A172 (cell line): ENCODE measurements around the gene PRDM12. TPM values are rescaled to one million over a fixed set of nuclear protein-coding genes. Genes with fewer than 3 reads are reported as not detected.

Experiments
- DNase-seq: peaks from one replicate; pipeline ENCODE4 v3.0.0-alpha.2; 2015; ENCODE audit warnings: low spot score
- total RNA-seq: library from RNA; depleted of rRNA; stranded (reverse); fragments of >200 nt; shearing (Covaris generic); gene quantifications from 2 replicates; pipeline ENCODE4 v1.2.3, GENCODE V29; 2014; rRNA removed

Gene PRDM12
- not detected in 2 replicates for total RNA-seq

DNA sequence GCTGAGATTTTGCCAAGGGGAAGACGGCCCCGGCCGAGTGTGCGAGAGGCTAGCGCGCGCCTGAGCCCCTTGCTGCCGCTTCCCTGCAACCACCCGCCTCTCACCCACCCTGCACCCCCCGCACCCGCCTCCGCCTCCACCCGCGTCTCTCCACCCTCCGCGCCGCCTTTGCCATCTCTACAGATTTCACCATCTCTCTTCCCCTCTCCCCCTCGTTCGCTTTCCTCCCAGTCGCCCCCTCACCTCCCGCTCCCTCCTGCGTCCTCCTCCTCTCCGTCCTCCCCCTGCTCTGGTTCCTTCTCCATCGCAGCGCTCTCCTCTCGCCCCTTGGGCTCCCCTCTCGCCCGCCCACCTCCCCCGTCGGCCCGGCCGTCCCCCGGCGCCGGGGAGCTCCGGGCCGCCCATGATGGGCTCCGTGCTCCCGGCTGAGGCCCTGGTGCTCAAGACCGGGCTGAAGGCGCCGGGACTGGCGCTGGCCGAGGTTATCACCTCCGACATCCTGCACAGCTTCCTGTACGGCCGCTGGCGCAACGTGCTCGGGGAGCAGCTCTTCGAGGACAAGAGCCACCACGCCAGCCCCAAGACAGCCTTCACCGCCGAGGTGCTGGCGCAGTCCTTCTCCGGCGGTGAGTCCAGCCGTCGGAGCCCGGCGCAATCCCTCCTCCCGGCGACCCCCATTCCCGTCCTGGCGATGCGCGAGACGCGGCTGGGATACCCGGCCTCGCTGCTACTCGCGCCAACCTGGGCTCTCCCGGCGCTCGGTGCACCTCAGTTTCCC is at the start of gene PRDM12:
Gene PRDM12 (plus strand): TSS at position 344 of the 778 bp plus-strand sequence. CDS start 60 bp downstream, at position 404.
- DNase-seq = no peak

DNA sequence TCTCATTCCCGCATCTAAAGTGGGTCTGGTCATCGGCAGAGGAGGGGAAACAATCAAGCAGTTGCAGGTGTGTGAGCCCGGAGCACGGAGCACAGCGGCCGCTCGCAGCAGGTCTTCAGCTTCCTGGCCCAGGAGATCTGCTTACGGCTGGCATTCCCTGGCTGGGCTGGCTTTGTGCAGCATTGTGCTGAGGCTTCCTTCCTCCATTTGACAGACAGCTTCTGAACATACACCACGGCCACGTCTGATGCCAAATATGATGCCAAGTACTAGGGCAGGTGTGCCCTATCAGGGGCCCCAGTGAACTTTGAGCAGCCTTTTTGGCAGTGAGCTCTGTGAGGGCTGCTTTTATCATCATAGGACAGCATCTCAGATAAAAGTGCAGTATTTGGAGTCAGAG is 47.9 kb upstream of the PRDM12 start:
- DNase-seq = no peak

DNA sequence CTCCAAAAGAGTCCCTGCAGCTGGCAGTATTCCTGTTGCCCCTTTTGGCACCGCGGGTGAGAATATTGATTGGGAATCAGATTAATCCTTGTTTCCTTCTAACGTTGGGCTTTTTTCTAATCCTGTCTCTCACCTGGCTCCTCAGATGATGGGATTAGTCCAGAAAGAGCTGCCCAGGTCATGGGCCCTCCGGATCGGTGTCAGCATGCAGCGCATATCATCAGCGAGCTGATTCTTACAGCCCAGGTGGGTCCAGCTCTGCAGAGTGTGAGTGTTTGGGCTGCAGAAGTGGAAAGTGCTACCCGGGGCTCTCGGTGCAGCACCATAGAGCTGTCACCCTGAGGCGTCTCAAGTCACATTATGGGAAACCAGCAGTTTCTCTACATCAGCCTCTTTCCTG is 40.9 kb upstream of the PRDM12 start:
- DNase-seq = no peak

DNA sequence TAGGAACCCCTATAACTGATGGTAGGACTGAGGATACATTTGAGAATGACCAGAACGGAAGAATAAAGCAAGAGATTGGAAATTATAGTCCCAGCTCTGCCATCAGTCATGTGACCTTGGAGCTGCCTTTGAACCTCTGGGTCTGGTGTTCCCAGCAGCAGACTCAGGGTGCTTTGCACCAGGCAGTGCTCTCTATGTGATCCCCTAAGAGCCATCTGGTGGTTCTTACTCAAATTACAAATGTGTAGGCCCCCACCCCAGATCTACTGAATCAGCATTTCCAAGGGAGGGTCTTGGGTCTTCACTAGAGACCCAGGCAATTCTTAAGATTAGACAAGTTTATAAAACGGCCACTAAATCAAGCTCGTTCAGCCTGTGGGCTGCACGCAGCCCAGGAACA is 40.2 kb upstream of the PRDM12 start:
- DNase-seq = no peak

DNA sequence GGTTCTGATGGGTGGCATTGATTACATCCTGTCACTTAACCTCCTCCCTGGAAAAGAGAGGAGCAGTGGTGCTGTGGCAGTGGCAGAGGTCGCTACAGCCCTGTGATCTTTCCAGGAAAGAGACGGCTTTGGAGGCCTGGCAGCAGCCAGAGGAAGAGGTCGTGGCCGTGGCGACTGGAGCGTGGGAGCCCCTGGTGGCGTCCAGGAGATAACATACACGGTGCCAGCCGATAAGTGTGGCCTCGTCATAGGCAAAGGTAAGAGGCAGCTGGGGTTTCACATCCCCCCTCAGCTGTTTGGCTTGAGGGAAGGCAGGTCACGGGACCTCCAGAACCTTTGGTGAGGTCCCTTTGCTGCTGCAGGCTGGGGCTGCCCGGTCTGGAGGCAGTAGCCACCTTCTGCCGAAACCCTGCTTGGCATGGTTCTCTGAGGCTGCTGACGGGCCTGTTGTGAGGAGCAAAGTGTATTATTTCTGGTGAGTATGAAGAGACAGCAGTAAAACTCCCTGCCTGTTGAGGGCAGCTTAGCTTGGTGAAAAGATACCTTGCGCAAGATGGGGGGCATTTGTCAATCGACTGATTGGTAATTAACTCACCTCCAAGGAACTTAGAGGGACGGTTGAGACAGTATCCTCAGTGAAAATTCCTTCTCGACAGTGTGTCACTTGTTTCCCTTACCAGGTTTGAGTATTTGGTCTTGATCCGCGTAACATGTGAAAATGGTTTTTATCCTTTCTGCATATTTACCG is 38.0 kb upstream of the PRDM12 start:
- DNase-seq = no peak

DNA sequence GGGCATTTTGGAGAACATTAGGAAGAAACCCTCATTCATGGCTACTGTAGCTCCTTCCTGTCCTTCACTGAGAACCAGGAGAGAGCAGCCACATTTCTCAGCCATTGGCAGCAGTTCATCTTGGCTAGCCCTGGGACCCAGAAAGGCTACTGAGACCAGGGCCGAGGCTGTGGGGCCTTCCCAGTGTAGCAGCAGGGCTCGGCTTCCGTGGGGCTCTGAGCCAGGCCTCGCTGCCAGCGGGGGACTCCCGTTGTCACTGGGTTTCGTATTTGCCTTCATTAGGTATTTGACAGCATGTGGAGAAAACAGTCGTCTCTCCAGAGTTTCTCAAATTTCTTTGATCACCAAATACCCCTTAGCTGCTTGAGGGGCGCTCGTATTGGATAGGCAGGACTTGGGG is 37.3 kb upstream of the PRDM12 start:
- no peak for DNase-seq

DNA sequence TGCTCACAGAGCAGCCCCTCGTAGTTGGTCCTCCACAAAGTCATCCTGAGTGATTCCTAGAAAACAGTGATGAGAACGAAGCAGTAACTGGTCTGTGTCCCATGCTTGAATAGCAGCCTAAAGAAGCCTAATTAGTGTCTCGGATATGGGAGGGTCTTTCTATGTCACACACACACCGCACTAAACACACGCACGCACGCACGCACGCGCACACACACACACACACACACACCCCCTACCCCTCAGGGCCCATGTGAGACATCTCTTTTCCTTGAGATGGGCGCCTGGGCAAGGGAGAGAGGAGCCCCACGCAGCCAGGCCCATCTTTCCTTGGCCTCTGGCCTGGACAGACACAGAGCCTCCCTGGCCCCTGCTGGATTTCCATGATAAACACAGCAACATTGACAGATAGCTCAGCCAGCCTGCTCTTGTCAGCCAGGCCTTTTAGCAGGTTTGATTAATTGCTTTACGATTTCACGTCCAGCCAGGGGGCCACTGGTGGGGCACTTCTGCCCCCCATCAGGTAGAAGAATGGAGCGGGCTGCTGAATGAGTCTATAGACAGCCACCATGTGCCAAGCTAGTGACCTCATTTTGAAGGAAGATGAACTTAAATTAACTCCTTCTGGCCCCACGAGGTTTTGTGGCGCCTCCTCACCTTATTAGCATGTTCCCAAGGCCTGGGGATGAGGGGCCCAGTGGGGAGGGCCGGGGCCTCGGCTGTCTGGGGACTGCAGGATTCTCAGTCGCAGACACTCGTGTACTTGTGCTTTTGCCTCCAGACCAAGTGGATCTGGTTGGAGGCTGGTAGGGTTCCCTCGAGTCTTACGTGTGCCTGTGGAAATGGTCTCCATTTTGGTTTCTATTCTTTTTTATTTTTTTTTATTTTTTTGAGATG is 36.2 kb upstream of the PRDM12 start:
- DNase-seq = no peak

DNA sequence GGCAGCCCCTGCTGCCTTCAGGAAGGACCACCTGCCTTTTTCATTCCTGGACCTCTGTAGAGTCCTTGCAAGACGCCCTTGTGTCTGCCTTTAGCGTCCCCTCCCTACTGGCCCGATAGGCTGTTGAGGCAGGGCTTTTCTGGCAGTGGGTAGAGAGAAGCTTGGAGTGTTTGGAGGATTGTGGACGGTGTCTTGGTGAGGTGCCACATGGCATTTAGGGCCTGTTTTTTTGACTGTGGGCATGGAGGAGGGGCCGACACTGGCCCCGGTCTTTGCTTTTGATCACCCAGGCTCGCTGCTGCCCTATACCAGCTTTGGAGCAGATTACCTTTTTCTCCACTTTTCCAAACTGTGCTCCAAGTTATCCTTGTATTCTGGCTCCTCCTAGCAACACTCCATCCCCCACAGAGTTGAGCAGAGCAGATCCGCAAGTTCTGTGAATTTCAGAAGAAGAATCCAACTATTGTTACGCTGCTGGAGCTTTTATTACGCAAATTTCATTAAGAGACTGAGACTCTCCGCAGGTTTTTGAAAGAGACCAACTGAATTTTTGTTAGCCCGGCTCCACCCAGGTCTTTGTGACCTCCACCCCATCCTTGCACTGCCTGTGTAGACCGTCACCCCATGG is 34.8 kb upstream of the PRDM12 start:
- DNase-seq = no peak

DNA sequence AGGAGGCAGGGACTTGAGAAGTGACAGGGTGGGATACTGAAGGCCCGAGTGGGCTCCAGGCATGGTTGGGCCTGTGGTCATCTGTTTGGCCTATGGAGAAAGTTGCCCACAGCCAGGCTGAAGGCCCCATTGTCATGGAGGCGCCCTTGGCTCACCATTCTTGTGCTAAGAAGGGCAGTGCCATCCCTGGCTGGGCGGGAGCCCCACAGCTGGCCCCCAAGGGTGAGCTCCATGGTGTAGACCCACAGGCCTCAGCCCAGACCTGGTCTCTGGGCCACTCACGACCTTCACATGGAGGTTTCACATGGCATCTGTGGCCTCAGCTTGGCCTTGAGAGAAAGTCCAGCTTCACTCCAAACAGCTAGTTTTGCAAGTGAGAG is 34.3 kb upstream of the PRDM12 start:
- DNase-seq = no peak

DNA sequence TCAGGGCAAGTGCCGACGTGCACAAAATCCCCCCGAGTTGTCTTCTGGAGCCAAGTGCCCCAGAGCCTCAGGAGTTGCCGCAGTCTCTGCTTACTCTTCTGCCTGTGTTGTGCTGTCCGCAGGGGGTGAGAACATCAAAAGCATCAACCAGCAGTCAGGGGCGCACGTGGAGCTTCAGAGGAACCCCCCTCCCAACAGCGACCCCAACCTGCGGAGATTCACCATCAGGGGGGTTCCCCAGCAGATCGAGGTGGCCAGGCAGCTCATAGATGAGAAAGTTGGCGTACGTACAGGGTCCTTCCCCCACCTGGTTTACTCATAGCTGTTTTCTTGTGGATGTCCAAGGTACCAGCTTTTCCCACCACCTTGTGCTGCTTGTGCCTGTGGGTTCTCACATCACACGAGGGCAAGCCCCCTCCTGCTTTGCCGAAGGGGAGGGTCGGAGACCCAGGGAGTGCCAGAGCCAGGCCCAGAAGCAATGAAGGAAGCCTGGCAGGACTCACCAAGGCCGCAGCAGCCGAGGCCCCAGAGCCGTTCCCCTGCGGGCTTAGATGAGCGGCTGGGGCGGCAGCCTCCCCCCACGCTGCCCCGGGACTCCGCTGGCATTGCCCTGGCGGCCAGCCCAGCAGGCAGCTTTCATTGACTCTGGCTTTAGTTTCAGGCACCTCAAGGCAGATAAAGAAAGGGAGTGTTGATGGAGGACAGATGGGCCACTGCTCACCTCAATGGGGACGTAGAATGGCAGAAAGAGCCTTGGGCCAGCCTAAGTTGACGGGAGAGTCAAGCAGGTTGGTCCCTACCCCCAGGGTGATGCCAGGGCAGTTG is 33.7 kb upstream of the PRDM12 start:
- no peak for DNase-seq

DNA sequence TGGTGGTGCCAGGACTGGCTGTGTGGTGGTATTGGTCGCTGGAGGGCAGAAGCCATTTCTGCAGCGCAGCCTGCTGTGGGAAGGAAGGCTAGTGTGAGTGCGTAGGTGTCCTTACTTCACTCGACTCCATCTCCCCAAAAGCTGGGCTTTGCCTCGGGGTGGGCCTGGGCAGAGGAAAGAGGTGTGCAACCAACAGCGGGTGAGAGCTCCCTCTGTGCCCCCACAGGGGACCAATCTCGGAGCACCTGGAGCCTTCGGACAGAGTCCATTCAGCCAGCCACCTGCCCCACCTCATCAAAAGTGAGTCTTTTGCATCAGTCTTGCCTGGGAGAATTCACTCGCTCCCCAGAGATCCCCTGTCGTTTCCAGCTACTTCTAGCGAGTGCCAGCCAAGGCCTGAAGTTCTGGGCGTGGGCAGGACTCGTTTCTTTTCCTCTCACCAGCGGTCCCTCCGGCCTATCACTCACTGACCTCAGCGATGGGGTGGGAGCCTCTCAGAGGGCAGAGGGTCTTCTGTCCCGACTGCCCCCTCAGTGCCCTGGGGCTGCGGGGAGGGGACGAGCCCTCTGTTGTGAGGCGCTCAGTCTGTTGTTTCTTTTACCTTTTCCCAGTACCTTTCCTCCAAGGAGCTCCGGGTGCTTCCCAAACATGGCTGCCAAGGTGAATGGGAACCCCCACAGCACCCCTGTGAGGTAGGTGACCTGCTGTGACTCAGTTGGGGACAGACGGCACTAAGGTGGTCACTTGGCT is 32.9 kb upstream of the PRDM12 start:
- DNase-seq = no peak

DNA sequence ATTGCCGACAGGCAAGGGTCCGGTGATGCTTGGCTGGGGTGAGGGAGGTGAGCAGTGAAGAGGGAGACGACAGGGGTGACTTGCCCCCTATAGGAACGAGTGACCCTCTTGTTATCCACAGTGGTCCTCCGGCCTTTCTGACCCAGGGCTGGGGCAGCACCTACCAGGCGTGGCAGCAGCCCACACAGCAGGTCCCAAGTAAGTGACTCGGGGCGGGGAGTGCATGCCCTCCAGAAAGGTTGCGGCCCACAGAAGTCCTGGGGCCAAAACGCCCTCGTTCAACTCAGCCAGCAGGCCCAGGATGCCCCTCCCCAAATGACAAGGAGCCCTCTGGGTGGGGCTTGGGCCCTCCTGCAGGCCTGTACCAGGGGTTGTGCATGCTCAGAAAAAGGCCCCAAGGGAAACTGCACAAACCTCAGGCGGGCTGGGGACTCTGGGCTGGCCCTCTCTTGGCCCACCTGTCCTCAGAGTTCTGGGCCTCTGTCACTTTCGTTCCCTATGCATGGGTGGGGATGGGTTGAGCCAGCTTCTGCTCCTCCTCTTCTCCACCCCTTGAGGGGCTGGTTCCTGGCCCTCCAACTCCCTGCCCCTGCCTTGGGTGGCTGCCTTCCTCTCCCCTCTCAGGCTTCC is 32.2 kb upstream of the PRDM12 start:
- no peak for DNase-seq

DNA sequence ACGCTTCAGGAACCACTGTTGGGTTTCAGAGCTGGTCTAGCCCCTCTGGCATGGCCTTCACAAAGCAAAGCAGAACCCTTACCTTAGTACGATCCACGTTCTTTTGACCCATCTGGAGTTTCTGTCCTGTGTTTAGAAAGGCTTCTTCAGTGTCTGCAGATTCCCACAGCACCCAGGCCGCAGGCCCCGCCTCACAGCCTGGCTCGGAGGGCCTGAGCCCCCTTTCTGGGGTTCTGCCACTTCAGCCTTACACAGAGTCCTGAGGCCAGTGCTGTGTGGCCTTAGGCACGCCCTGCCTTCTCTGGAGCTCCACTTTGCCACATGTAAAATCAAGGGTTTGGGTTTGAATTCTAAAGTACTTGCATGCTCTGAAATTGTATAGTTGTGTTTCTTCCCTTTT is 31.6 kb upstream of the PRDM12 start:
- no peak for DNase-seq

DNA sequence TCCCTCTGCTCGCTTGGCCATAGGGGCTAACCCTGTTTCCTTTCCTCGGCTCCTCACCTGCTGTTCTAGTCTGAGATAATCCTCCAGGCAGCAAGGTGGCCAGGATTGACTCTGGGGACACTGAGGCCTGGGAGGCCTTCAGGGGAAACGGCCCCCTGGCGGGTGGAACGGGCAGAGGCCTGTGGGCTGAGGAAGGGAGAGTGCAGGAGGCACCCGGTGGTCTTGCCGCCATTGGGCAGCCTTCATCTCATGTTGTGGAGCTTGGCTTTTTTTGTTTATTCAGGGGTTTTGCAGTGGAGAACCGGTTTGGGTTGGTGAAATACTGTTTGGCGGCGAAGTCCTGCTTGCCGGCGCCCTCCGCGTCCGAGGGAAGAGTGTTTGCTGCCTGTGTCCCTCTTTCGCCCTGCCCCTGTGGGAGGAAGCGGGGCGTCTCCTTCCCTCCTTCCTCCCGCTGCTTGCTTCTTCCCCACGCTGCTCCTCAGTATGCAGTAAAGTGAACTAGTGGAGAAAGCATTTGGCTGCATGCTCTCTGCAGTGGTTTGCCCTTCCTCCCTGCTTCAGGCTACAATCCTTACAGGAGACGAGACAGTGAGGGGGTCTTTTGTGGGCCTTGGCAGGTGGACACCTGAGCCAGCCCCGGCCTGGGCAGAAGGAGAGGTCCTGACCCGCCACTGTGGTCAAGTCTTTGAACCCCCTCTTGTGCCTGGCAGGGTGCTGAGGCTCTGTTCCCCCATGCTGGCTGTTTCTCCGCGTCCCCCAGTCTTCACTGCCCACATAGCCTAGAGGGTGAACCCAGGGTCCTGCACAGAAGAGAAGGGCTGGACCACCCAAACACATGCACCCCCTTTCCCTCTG is 30.8 kb upstream of the PRDM12 start:
- no peak for DNase-seq

DNA sequence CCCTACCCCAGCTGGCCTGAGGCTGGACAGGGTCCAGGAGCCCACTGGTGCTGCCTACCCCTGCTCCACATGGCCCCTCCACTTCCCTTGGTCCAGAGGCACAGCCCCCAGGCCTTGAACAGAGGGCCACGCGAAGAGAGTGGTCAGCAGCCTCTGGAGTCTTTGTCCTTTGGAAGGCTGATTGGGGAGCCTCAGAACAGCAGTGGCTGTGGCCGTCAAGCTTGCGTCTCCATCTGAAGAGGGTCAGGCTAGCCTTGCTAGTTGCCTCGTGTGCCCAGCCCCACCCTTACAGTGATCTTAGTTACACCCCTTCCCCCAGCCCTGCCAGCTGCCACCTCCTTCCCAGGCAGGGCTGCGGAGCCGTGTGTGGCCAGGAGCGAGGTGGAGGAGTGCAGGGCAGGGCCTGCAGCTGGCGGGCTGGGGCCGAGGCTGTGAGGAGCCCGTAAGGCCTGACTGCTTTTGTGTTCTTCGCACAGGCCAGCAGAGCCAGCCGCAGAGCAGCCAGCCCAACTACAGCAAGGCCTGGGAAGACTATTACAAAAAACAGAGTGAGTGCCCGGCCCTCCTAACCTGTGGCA is 30.1 kb upstream of the PRDM12 start:
- no peak for DNase-seq

DNA sequence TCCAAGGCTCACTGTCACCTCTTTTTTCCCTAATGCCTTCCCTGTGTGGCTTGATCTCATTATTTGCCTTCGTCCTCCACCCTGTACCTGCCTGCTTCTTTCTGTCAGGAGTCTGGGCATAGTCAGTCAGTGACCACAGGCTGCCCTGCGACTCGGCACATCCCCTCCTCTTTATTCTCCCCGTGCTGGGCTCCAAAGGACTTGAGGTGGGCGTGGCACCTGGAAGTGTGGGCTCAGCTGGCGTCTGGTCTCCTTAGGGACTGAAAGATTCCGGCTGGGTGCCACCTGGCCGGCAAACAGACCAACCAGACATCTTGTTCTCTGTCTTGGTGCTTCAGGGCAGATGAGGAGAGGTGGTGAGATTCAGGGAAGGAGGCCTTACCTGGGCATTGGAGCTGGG is 29.6 kb upstream of the PRDM12 start:
- no peak for DNase-seq

DNA sequence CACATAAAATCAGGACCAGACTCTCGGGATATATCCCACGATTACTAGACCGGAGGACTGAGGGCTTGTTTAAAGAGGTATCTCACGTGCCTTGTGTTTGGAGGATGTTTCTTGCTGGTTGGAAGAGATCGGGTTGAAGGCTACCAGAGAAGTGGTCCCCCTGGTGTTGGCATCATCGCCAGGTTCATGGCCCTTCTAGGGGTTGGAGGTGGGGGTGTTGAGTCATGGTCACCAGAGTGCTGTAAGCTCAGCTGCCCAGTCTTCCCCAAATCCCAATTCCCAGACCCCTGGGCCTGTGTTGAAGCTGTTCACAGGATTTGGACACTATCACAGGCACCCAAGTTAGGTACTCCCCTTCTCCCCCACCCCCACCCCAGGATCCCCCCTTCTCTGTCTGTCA is 29.1 kb upstream of the PRDM12 start:
- DNase-seq = no peak
